Left ventricle myocardium inferior (tissue), 1 donor: ENCODE data around the gene SCAMP1. TPM values are rescaled to one million over a fixed set of nuclear protein-coding genes. Genes with fewer than 3 reads are reported as not detected.

ENCODE experiments used
- DNase-seq: peaks from one replicate; pipeline ENCODE4 v3.0.0-alpha.2; 2020
- H3K27ac ChIP-seq: fragments of 200-600 bp; replicated peaks from 2 replicates; pipeline ENCODE4 v1.8.0; 2021
- H3K27me3 ChIP-seq: fragments of 200-600 bp; 2 replicates; pipeline ENCODE4 v1.8.0; 2021; ENCODE audit warnings: low read depth
- H3K36me3 ChIP-seq: fragments of 200-600 bp; 2 replicates; pipeline ENCODE4 v1.8.0; 2021
- H3K4me1 ChIP-seq: fragments of 200-600 bp; 2 replicates; pipeline ENCODE4 v1.8.0; 2021
- H3K4me3 ChIP-seq: fragments of 200-600 bp; 2 replicates; pipeline ENCODE4 v1.8.0; 2021; ENCODE audit warnings: mild to moderate bottlenecking, moderate library complexity
- H3K9me3 ChIP-seq: fragments of 200-600 bp; replicated peaks from 2 replicates; pipeline ENCODE4 v1.8.0; 2021
- CTCF ChIP-seq: fragments of 200-600 bp; IDR thresholded peaks from 2 replicates; pipeline ENCODE4 v1.8.0; 2021; ENCODE audit warnings: antibody characterized with exemption, mild to moderate bottlenecking, borderline replicate concordance
- intact Hi-C: fragments of 100-400 bp; cut with micrococcal nuclease; formaldehyde crosslinking; loops from one replicate; pipeline ENCODE4 v1.11.0; 2022
- total RNA-seq: library from RNA; stranded (reverse); fragmentation: NEBNext Ultra II Directional; extraction: Animal tissue kit (Norgen Biotek cat#: 25700); gene quantifications from one replicate; pipeline ENCODE4 v1.2.1, GENCODE V29; 2021
- donor health status: DM: no; HTN: yes; CAD: no; lungs with severe emphysema.

The SCAMP1 gene
- total RNA-seq, 1 donor from 2014 or later, result 29.2 TPM

- no peak for TF ChIP-seq CTCF
- DNase-seq, result no peak
- Histone ChIP-seq H3K27ac (no peak overlapping the region), H3K4me3 (no peak overlapping the region), H3K4me1 (peaks cover 14% of the 10 kb centered on the region), H3K36me3 (no peaks in the 10 kb centered on the region), H3K9me3 (peaks cover 23% of the 10 kb centered on the region), H3K27me3 (no peaks in the 10 kb centered on the region)
- intact Hi-C loops, result no loop called here
Measured at GRCh38 chr5:78397831-78398230, 37.4 kb downstream of the SCAMP1 start.

GRCh38 chr5:78399116-78399515 lies 38.7 kb downstream of the SCAMP1 start:
- H3K9me3 ChIP-seq, result peaks cover 23% of the 10 kb centered on the region
- H3K27me3 ChIP-seq, result no peaks in the 10 kb centered on the region
- no peak for TF ChIP-seq CTCF
- DNase-seq, result no peak
- H3K27ac ChIP-seq, result no peak overlapping the region
- H3K4me1 ChIP-seq, result peaks cover 14% of the 10 kb centered on the region
- no peaks in the 10 kb centered on the region for H3K36me3 ChIP-seq
- intact Hi-C loops, result no loop called here
- H3K4me3 ChIP-seq, result no peak overlapping the region

- Histone ChIP-seq H3K4me1 (peaks cover 1% of the 10 kb centered on the region), H3K36me3 (no peaks in the 10 kb centered on the region), H3K27me3 (no peaks in the 10 kb centered on the region), H3K4me3 (no peak overlapping the region), H3K27ac (no peak overlapping the region), H3K9me3 (peaks cover 19% of the 10 kb centered on the region)
- no peak for TF ChIP-seq CTCF
- intact Hi-C loops, result no loop called here
- no peak for DNase-seq
Measured at GRCh38 chr5:78404682-78405293, 44.4 kb downstream of the SCAMP1 start.

- no peak for DNase-seq
- TF ChIP-seq CTCF, result no peak
- H3K36me3 ChIP-seq, result no peaks in the 10 kb centered on the region
- no peak overlapping the region for H3K4me3 ChIP-seq
- no peak overlapping the region for H3K27ac ChIP-seq
- H3K4me1 ChIP-seq, result no peaks in the 10 kb centered on the region
- H3K9me3 ChIP-seq, result peaks cover 6% of the 10 kb centered on the region
- intact Hi-C loops, result no loop called here
- H3K27me3 ChIP-seq, result no peaks in the 10 kb centered on the region
Measured at GRCh38 chr5:78405829-78406750, 45.7 kb downstream of the SCAMP1 start.

GRCh38 chr5:78407458-78407857 lies 47.0 kb downstream of the SCAMP1 start:
- no peak for TF ChIP-seq CTCF
- DNase-seq, result no peak
- Histone ChIP-seq H3K27ac (no peak overlapping the region), H3K36me3 (no peaks in the 10 kb centered on the region), H3K9me3 (peaks cover 4% of the 10 kb centered on the region), H3K27me3 (no peaks in the 10 kb centered on the region), H3K4me1 (peaks cover 14% of the 10 kb centered on the region), H3K4me3 (no peak overlapping the region)
- intact Hi-C loops, result no loop called here
